GM21528 (cell line): ENCODE data around the gene RFNG.

Source experiments
- ATAC-seq: cut with Tn5 transposase; IDR thresholded peaks from one replicate; pipeline ENCODE4 v1.9.1; 2021; ENCODE audit warnings: mild to moderate bottlenecking, moderate library complexity; ENCODE audit not compliant: unreplicated experiment, low FRiP score

RFNG gene

GRCh38 chr17:82089723-82090548 is 38.3 kb upstream of the RFNG start:
- no peak for ATAC-seq

- no peak for ATAC-seq
Measured at GRCh38 chr17:82088838-82089722, 37.5 kb upstream of the RFNG start.

GRCh38 chr17:82087961-82088837 is 36.6 kb upstream of the RFNG start:
- no peak for ATAC-seq

- no peak for ATAC-seq
Measured at GRCh38 chr17:82086941-82087906, 35.6 kb upstream of the RFNG start.

- ATAC-seq: no peak
Measured at GRCh38 chr17:82085931-82086764, 34.5 kb upstream of the RFNG start.

GRCh38 chr17:82085031-82085861 is 33.6 kb upstream of the RFNG start:
- ATAC-seq: no peak

GRCh38 chr17:82084373-82085030 is 32.9 kb upstream of the RFNG start:
- no peak for ATAC-seq

GRCh38 chr17:82083533-82084359 is 32.1 kb upstream of the RFNG start:
- ATAC-seq: no peak

GRCh38 chr17:82083009-82083408 is 31.4 kb upstream of the RFNG start:
- ATAC-seq: no peak

- no peak for ATAC-seq
Measured at GRCh38 chr17:82082456-82082855, 30.8 kb upstream of the RFNG start.

- no peak for ATAC-seq
Measured at GRCh38 chr17:82081966-82082365, 30.4 kb upstream of the RFNG start.

- ATAC-seq: no peak
Measured at GRCh38 chr17:82081546-82081945, 29.9 kb upstream of the RFNG start.

GRCh38 chr17:82080789-82081464 is 29.3 kb upstream of the RFNG start:
- no peak for ATAC-seq

- no peak for ATAC-seq
Measured at GRCh38 chr17:82080048-82080788, 28.6 kb upstream of the RFNG start.

- no peak for ATAC-seq
Measured at GRCh38 chr17:82079001-82079677, 27.5 kb upstream of the RFNG start.
